SK-N-MC (cell line): Measurements from ENCODE around the gene SLC49A3.

Source experiments
- EZH2 ChIP-seq: fragments of 200-600 bp; sonication (generic); IDR thresholded peaks from one replicate; pipeline ENCODE4 v1.6.1; 2017; ENCODE audit warnings: antibody characterized with exemption
- FOXP2 ChIP-seq: optimal IDR thresholded peaks from 2 replicates; pipeline ENCODE3; 2011; ENCODE audit warnings: mild to moderate bottlenecking, moderate library complexity; ENCODE audit not compliant: insufficient read depth; ENCODE audit errors: extremely low read length, control extremely low read depth
- POLR2AphosphoS5 ChIP-seq: IDR thresholded peaks from 2 replicates; pipeline ENCODE4 v1.6.1; 2012; ENCODE audit warnings: mild to moderate bottlenecking, low read depth, low read length, borderline replicate concordance

DNA sequence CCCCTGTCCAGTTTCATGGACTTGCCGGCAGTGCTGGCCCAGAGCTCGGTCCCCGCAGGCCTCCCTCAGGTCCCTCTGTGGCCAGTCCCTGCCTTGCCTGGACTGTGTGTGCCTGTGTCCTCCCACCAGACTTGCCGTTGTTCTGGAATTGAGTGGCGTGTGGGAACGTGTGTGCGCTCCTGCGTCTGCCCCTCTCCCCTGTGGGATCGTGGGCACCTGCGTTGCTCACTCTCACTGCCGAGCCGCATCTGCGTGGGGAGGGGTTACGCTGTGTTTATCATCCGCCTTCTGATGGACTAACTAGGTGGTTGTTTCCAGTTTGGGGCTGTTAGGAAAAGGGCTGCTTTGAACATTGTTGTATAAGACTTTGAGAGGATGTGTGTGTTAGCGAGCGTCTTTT, 37.9 kb upstream of the SLC49A3 start:
- TF ChIP-seq POLR2AphosphoS5 (no peak), EZH2 (no peak), FOXP2 (no peak)
